ENCODE data around the gene KIF3C. TPM values are rescaled to one million over a fixed set of nuclear protein-coding genes. Genes with fewer than 3 reads are reported as not detected.
"Not testable (repeated sequence)": the region's sequence is repeated elsewhere in the genome, so short reads cannot be mapped to it uniquely, and the experiment has no call there.

The KIF3C gene
- total RNA-seq, 2 donors from 2014 or later, result 0.48 to 6.7 TPM

DNA sequence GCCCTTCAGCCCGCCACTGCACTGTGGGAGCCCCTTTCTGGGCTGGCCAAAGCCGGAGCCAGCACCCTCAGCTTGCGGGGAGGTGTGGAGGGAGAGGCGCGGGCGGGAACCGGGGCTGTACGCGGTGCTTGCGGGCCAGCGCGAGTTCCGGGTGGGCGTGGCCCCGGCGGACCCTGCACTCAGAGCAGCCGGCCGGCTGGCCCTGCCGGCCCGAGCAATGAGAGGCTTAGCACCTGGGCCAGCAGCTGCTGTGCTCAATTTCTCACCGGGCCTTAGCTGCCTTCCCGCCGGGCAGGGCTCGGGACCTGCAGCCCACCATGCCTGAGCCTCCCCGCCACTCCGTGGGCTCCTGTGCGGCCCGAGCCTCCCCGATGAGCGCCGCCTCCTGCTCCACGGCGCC lies 66.9 kb downstream of the KIF3C start:
- H3K27ac Mint-ChIP-seq; ATAC-seq; DNase-seq (ENCODE audit: low spot score in 2 of 2): not testable (repeated sequence)

GRCh38 chr2:25913696-25913973 lies 68.7 kb downstream of the KIF3C start:
- not testable (repeated sequence) for DNase-seq (ENCODE audit: low spot score in 2 of 2); ATAC-seq; H3K9me3 Mint-ChIP-seq; H3K27ac Mint-ChIP-seq; H3K36me3 Mint-ChIP-seq

More for the DNA sequence above, 66.9 kb downstream of the KIF3C start:
- not testable (repeated sequence) for H3K9me3 Mint-ChIP-seq, H3K36me3 Mint-ChIP-seq

- Mint-ChIP-seq H3K36me3 (no peaks in the 10 kb centered on the region), H3K27ac (no peak overlapping the region), H3K9me3 (no peaks in the 10 kb centered on the region)
- ATAC-seq (no peak), DNase-seq (ENCODE audit: low spot score in 2 of 2) (no peak)
Observed at GRCh38 chr2:25912851-25913695, 69.2 kb downstream of the KIF3C start.

DNA sequence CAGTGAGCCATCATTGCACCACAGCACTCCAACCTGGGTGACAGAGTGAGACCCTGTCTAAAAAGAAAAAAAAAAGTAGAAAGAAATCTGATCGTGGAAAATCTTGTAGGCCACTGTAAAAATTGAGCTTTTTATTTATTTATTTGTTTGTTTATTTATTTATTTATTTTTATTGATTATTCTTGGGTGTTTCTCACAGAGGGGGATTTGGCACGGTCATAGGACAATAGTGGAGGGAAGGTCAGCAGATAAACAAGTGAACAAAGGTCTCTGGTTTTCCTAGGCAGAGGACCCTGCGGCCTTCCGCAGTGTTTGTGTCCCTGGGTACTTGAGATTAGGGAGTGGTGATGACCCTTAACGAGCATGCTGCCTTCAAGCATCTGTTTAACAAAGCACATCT lies 72.7 kb downstream of the KIF3C start:
- not testable (repeated sequence) for H3K9me3 Mint-ChIP-seq; ATAC-seq; H3K36me3 Mint-ChIP-seq; DNase-seq (ENCODE audit: low spot score in 2 of 2); H3K27ac Mint-ChIP-seq

DNA sequence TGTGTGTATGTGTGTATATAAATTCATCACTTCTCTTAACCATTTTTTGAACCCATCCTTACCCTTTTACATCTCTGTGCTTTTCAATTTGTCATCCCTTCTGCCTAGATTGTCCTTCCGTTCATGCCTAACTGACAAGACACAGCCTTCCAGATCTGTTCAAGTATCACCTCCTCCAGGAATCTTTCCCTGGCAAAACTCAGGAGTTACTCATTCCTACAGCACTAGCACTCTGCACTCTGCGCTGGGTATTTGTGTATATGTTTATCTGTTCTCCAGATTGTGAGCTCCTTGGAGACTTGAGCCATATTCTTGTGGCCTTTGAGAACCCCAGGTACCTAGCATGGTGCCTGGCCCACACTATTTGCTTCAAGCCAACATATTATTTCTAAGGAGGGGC lies 77.2 kb downstream of the KIF3C start:
- no peaks in the 10 kb centered on the region for H3K9me3 Mint-ChIP-seq
- no peak overlapping the region for H3K27ac Mint-ChIP-seq
- H3K36me3 Mint-ChIP-seq, result no peaks in the 10 kb centered on the region
- ATAC-seq (no peak), DNase-seq (ENCODE audit: low spot score in 2 of 2) (no peak)

DNA sequence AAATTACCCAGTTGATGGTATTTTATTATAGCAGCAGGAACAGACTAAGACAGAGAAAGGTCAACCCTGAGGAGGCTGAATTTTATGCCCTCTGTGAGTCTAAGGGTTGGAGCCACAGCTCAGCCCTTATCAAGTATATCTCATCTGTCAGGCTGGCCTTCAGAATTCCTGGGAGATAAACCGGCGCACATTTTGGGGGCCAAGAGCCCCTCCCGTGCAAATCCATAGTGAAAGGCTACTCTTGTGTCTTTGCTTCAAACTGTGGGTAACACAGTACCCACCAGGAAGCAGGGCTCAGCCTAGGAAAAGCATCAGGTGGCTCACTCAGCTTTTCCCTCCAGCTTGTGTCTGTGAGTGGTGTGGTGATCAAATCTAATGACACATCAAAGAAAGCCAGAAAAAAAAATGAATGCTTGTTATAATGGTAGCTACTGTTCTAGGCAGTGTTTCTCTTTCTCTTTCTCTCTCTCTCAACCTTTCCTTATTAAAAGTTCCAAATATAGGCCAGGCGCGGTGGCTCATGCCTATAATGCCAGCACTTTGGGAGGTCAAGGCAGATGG lies 79.0 kb downstream of the KIF3C start:
- Mint-ChIP-seq H3K9me3 (no peaks in the 10 kb centered on the region), H3K27ac (no peak overlapping the region), H3K36me3 (no peaks in the 10 kb centered on the region)
- ATAC-seq, result peak; percentile 31 to 32
- no peak for DNase-seq (ENCODE audit: low spot score in 2 of 2)

GRCh38 chr2:25899404-25899970 lies 82.8 kb downstream of the KIF3C start:
- DNase-seq (ENCODE audit: low spot score in 2 of 2) (no peak), ATAC-seq (no peak)
- Mint-ChIP-seq H3K27ac (no peak overlapping the region), H3K36me3 (no peaks in the 10 kb centered on the region), H3K9me3 (no peaks in the 10 kb centered on the region)

GRCh38 chr2:25897506-25897905 lies 84.8 kb downstream of the KIF3C start:
- ATAC-seq (no peak), DNase-seq (ENCODE audit: low spot score in 2 of 2) (no peak)
- H3K27ac Mint-ChIP-seq, result no peak overlapping the region
- no peaks in the 10 kb centered on the region for H3K9me3 Mint-ChIP-seq
- H3K36me3 Mint-ChIP-seq, result no peaks in the 10 kb centered on the region

DNA sequence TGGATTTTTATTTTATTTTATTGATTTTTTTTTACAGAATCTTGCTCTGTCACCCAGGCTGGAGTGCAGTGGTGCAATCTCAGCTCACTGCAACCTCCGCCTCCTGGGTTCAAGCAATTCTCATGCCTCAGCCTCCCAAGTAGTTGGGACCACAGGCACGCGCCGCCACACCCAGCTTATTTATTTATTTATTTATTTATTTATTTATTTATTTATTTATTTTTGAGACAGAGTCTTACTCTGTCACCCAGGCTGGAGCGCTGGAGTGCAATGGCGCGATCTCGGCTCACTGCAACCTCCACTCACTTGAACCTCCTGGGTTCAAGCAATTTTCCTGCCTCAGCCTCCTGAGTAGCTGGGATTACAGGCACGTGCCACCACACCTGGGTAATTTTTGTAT lies 86.0 kb downstream of the KIF3C start:
- H3K27ac Mint-ChIP-seq; H3K9me3 Mint-ChIP-seq; DNase-seq (ENCODE audit: low spot score in 2 of 2); ATAC-seq; H3K36me3 Mint-ChIP-seq: not testable (repeated sequence)

- ATAC-seq (no peak), DNase-seq (ENCODE audit: low spot score in 2 of 2) (no peak)
- Mint-ChIP-seq H3K27ac (no peak overlapping the region), H3K36me3 (no peaks in the 10 kb centered on the region), H3K9me3 (no peaks in the 10 kb centered on the region)
Observed at GRCh38 chr2:25895610-25896009, 86.7 kb downstream of the KIF3C start.

DNA sequence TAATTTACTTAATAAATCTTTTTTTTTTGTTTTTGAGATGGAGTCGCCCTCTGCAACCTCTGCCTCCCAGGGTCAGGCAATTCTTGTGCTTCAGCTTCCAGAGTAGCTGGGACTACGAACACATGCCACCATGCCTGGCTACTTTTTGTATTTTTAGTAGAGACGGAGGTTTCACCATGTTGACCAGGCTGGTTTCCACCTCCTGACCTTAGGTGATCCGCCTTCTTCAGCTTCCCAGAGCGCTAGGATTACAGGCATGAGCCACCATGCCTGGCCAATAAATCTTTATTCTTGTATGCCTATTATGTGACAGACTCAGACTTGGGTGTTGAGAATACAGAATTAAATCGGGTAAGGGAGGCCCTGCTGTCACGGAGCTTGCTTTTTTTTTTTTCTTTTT lies 87.3 kb downstream of the KIF3C start:
- Mint-ChIP-seq H3K36me3 (no peaks in the 10 kb centered on the region), H3K9me3 (no peaks in the 10 kb centered on the region), H3K27ac (no peak overlapping the region)
- no peak for DNase-seq (ENCODE audit: low spot score in 2 of 2)
- ATAC-seq, result no peak

DNA sequence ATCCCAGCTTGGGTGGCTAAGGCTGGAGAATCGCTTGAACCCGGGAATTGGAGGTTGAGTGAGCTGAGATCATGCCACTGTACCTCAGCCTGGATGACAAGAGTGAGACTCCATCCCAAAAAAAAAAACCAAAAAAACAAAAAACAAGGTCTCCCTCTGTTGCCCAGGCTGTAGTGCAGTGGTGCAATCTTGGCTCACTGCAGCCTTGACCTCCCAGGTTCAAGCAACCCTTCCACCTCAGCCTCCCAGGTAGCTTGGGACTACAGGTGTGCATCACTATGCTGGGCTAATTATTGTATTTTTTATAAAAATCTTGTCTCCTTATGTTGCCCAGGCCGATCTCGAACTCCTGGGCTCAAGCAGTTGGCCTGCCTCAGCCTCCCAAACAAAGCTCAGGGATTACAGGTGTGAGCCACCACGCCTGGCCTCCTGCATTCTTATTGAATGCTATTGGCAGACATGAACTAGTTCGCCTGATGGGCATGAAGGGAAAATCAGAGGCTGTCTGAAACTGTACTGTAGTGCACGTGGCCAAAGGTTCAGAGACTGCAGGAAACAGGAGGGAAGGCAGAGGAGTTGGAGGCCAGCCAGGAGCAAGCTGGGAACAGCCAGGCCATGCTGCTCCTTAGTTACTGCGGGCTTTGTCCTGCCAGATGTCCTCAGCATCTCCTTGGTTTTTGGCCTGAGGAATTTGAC lies 88.0 kb downstream of the KIF3C start:
- ATAC-seq, result no peak
- H3K36me3 Mint-ChIP-seq, result no peaks in the 10 kb centered on the region

DNA sequence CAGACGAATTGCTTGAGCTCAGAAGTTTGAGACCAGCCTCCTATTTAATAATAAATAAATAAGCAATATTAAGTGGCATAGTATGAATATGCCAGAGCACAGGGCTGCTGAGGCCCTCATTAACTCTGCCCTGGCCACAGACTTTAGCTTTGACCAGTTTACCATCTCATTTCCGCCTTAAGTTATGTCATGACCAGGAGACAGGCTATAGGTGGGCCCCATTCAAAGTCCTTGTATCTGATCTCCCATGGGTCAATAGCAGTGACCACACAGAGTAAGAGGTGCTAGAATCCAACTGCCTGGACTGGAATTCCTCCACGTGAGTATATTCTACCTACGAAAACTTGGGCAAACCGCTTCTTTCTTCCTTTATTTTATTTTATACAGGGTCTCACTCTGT lies 90.6 kb downstream of the KIF3C start:
- no peaks in the 10 kb centered on the region for H3K9me3 Mint-ChIP-seq

More for the DNA sequence above, 88.0 kb downstream of the KIF3C start:
- H3K27ac Mint-ChIP-seq, result no peak overlapping the region
- no peak for DNase-seq (ENCODE audit: low spot score in 2 of 2)
- no peaks in the 10 kb centered on the region for H3K9me3 Mint-ChIP-seq

DNA sequence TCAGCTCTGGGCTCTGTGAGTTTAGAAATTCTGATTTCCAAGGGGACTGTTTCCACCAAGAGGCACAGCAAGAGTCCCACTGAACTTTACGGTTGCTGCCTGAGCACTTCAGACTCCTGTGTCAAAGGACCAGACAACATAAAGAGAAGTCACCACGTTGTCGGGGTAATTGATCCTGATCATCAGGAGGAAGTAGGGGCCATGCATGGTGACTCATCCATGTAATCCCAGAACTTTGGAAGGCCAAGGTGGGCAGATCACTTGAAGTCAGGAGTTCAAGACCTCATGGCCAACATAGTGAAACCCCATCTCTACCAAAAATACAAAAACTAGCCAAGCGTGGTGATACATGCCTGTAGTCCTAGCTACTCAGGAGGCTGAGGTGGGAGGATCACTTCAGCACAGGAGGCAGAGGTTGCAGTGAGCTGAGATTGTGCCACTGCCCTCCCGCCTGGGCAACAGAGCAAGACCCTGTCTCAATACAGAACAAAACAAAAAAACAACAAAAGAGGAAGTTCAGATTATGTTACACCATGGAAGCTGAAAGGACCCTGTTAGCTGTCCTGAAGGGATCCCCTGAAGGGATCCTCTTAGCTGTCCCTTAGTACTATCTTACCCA lies 94.6 kb downstream of the KIF3C start:
- ATAC-seq (no peak), DNase-seq (ENCODE audit: low spot score in 2 of 2) (no peak)
- H3K9me3 Mint-ChIP-seq, result no peaks in the 10 kb centered on the region
- no peaks in the 10 kb centered on the region for H3K36me3 Mint-ChIP-seq
- H3K27ac Mint-ChIP-seq, result no peak overlapping the region

More for the DNA sequence above, 90.6 kb downstream of the KIF3C start:
- ATAC-seq, result no peak
- Mint-ChIP-seq H3K27ac (no peak overlapping the region), H3K36me3 (no peaks in the 10 kb centered on the region)
- DNase-seq (ENCODE audit: low spot score in 2 of 2), result no peak

- Mint-ChIP-seq H3K36me3 (no peaks in the 10 kb centered on the region), H3K27ac (no peak overlapping the region), H3K9me3 (no peaks in the 10 kb centered on the region)
- no peak for DNase-seq (ENCODE audit: low spot score in 2 of 2)
- no peak for ATAC-seq
Observed at GRCh38 chr2:25885933-25886332, 96.4 kb downstream of the KIF3C start.

DNA sequence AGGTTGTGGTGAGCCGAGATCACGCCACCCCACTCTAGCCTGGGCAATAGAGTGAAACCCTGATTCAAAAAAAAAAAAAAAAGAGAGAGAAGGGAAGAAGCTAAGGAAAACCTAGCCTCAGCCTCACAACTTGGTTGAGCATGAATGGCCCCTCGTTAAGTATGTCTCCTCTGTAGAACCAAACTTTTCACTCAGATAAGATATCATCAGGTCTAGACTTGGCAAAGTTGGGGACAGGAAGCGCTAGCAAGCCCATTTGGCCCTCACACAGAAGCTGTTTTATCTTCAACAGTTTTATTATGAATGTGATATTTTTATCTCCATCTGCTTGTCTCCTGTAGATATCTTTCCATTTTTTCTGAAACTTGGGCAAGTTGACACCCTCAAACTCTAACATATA lies 100.5 kb downstream of the KIF3C start:
- ATAC-seq, result no peak
- H3K27ac Mint-ChIP-seq, result no peak overlapping the region

DNA sequence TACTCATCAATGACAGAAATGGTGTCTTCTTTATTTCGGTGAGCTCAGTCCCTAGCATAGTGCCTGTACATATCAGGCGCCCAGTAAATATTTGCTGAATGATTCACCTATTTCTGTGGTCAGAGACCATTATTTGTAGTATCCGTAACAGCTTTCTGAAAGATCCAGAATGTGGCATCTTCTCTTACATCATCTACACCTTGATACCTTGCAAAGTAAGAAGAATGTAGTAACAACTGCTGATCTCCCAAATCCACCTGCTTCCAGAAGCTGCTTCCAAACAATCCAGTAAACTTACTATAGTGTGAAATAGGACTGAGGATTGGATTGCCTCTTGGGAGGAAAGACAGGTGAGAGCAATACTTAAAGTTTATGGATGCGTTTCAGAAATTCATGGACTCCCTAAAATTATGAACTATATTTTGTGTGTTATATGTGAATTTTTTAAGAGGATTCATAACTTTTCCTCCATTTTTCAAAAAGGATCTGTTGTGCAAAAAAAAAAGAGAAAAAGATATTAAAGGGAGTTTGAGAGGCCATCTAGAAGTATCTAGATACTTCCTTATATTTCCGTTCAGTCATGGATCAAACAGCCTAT lies 103.1 kb downstream of the KIF3C start:
- Mint-ChIP-seq H3K27ac (peak overlapping the region; percentile 96 to 97), H3K36me3 (peaks cover 9 to 15% of the 10 kb centered on the region in 2 donors), H3K9me3 (no peaks in the 10 kb centered on the region)
- DNase-seq (ENCODE audit: low spot score in 2 of 2) (no peak), ATAC-seq (no peak)

More for the DNA sequence above, 100.5 kb downstream of the KIF3C start:
- no peaks in the 10 kb centered on the region for H3K9me3 Mint-ChIP-seq
- no peak for DNase-seq (ENCODE audit: low spot score in 2 of 2)
- H3K36me3 Mint-ChIP-seq, result peaks cover 8 to 9% of the 10 kb centered on the region in 2 donors

Measured in activated naive CD4-positive, alpha-beta T cell treated with anti-CD3 and anti-CD28 coated beads, Interleukin-2, amount 50 U/mL, for 72 hours (primary cell).